Measurements from ENCODE around the gene SGPL1.

- TF ChIP-seq, protein P1, sequence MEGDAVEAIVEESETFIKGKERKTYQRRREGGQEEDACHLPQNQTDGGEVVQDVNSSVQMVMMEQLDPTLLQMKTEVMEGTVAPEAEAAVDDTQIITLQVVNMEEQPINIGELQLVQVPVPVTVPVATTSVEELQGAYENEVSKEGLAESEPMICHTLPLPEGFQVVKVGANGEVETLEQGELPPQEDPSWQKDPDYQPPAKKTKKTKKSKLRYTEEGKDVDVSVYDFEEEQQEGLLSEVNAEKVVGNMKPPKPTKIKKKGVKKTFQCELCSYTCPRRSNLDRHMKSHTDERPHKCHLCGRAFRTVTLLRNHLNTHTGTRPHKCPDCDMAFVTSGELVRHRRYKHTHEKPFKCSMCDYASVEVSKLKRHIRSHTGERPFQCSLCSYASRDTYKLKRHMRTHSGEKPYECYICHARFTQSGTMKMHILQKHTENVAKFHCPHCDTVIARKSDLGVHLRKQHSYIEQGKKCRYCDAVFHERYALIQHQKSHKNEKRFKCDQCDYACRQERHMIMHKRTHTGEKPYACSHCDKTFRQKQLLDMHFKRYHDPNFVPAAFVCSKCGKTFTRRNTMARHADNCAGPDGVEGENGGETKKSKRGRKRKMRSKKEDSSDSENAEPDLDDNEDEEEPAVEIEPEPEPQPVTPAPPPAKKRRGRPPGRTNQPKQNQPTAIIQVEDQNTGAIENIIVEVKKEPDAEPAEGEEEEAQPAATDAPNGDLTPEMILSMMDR (conservative IDR thresholded peaks at IDR 0.05 in 1 of 2, IDR thresholded peaks at IDR 0.05 in 1 of 2; ENCODE audit: extremely low read depth in 1 of 2, insufficient read depth in 1 of 2, low read depth in 1 of 2, low read length in 2 of 2), result no peak
- TF ChIP-seq EZH2 (IDR thresholded peaks at IDR 0.05; ENCODE audit: borderline replicate concordance, low read length), result no peak
Measured at GRCh38 chr10:70814126-70814525, 1.6 kb upstream of the SGPL1 start.
